Fibroblast of lung (primary cell): ENCODE data around the gene TPSG1. TPM values are rescaled to one million over a fixed set of nuclear protein-coding genes. Genes with fewer than 3 reads are reported as not detected.

Experiments
- DNase-seq, 2 donors: peaks; one replicate each; pipeline versions ENCODE4 v3.0.0 to v3.0.0-alpha.2; 2010; ENCODE audit warnings: low read depth in 2 of 2
- H2AFZ ChIP-seq: 2 replicates; pipeline ENCODE4 v1.5.1; 2012; ENCODE audit warnings: low read length, control low read depth, inconsistent platforms
- H3K27ac ChIP-seq: 2 replicates; pipeline ENCODE4 v1.5.1; 2011; ENCODE audit warnings: low read length, control low read depth; ENCODE audit not compliant: insufficient read depth
- H3K27me3 ChIP-seq: 2 replicates; pipeline ENCODE4 v1.5.1; 2011; ENCODE audit warnings: mild to moderate bottlenecking, low read length; ENCODE audit not compliant: control insufficient read depth, insufficient read depth
- H3K36me3 ChIP-seq: 2 replicates; pipeline ENCODE4 v1.5.1; 2011; ENCODE audit warnings: low read length; ENCODE audit not compliant: control insufficient read depth, insufficient read depth
- H3K4me1 ChIP-seq: 2 replicates; pipeline ENCODE4 v1.5.1; 2011; ENCODE audit warnings: low read length; ENCODE audit not compliant: control insufficient read depth, insufficient read depth; ENCODE audit errors: extremely low read depth
- H3K4me2 ChIP-seq: 2 replicates; pipeline ENCODE4 v1.5.1; 2011; ENCODE audit warnings: low read length, control low read depth; ENCODE audit not compliant: insufficient read depth; ENCODE audit errors: extremely low read depth
- H3K4me3 ChIP-seq, 4 experiments: fragments of 200-600 bp in 1 of 4; sonication (generic) in 1 of 4; replicated peaks in 1 of 4; 2 replicates each; pipeline ENCODE4 v1.5.1; 2011 to 2016; ENCODE audit warnings: low read length in 4 of 4, low read depth in 3 of 4, mild to moderate bottlenecking in 3 of 4, control low read depth in 2 of 4, inconsistent platforms in 1 of 4, mixed read lengths in 1 of 4; ENCODE audit not compliant: insufficient read depth in 1 of 4; ENCODE audit errors: control extremely low read depth in 1 of 4
- H3K79me2 ChIP-seq: 2 replicates; pipeline ENCODE4 v1.5.1; 2012; ENCODE audit warnings: mild to moderate bottlenecking, low read length, inconsistent platforms; ENCODE audit not compliant: control insufficient read depth, insufficient read depth
- H3K9ac ChIP-seq: 2 replicates; pipeline ENCODE4 v1.5.1; 2011; ENCODE audit warnings: mild to moderate bottlenecking, low read length, control low read depth; ENCODE audit not compliant: insufficient read depth
- H3K9me3 ChIP-seq: 2 replicates; pipeline ENCODE4 v1.5.1; 2012; ENCODE audit warnings: low read depth, low read length; ENCODE audit not compliant: control insufficient read depth, insufficient read depth
- H4K20me1 ChIP-seq: 2 replicates; pipeline ENCODE4 v1.5.1; 2011; ENCODE audit warnings: low read length; ENCODE audit not compliant: control insufficient read depth, insufficient read depth; ENCODE audit errors: extremely low read depth
- CTCF ChIP-seq, 2 donors: IDR thresholded peaks in 1 of 2; conservative IDR thresholded peaks in 1 of 2; 1 replicate in 1 of 2; 2 replicates in 1 of 2; pipeline ENCODE4 v1.5.1; 2011 to 2012; ENCODE audit warnings: low read length in 2 of 2, control low read depth in 1 of 2, inconsistent platforms in 1 of 2, low read depth in 1 of 2, mild to moderate bottlenecking in 1 of 2
- EZH2 ChIP-seq: IDR thresholded peaks from 2 replicates; pipeline ENCODE4 v1.5.1; 2012; ENCODE audit warnings: low read length, control low read depth, mild to moderate bottlenecking; ENCODE audit errors: missing control alignments
- polyA plus RNA-seq, 2 donors: library from polyadenylated mRNA; depleted of rRNA in 1 of 2; stranded (reverse) in 1 of 2; unstranded in 1 of 2; fragments of >200 nt; gene quantifications; 2 replicates each; pipeline ENCODE4 v1.2.1, GENCODE V29; 2011 to 2012; ENCODE audit warnings: missing spikeins in 1 of 2
- total RNA-seq: library from RNA; depleted of rRNA; stranded (reverse); fragments of >200 nt; gene quantifications from 2 replicates; pipeline ENCODE4 v1.2.1, GENCODE V29; 2014

The TPSG1 gene
- total and polyA plus RNA-seq, 2 donors (not counting 1 experiment from before 2014, with no cell fraction given), result not detected

DNA sequence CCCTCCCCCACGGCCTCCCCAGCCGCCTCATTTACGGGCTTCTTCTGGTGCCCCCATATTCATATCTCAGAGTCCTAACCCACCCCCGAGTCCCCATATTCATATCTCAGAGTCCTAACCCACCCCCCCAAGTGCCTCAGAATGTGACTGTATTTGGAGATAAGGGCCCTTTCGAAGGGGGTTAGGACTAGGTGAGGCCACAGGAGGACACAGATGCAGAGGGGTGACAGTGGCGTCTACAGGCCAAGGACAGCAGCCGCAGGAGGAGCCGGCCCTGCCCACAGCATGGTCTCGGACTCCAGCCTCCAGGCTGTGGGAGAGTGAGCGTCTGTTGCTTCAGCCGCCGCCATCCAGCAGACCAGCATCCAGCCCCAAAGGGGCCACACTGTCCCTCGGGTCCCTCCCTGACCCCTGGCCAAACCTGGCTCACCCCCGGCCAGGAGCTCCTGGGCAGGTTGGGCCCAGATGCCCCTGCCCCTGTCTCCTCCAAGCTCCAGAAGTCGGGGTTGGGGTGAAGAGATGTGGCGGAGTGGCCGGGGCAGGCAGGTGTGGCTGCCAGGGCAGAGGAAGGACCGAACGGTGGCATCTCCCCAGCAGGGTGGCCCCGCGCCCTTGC is 46.7 kb downstream of the TPSG1 start:
- no peak overlapping the region for H2AFZ ChIP-seq
- no peaks in the 10 kb centered on the region for H3K9me3 ChIP-seq
- no peaks in the 10 kb centered on the region for H3K27me3 ChIP-seq
- no peak overlapping the region for H3K4me2 ChIP-seq
- no peak for DNase-seq
- no peak overlapping the region for H3K9ac ChIP-seq
- TF ChIP-seq EZH2 (no peak), CTCF (conservative IDR thresholded peaks at IDR 0.05 in 1 of 2, IDR thresholded peaks at IDR 0.05 in 1 of 2; ENCODE audit: low read depth in 1 of 2, low read length in 2 of 2) (no peak)
- peaks cover 9% of the 10 kb centered on the region for H3K4me1 ChIP-seq
- no peaks in the 10 kb centered on the region for H3K36me3 ChIP-seq
- H3K79me2 ChIP-seq, result no peaks in the 10 kb centered on the region
- no peak overlapping the region for H3K4me3 ChIP-seq
- H4K20me1 ChIP-seq, result no peaks in the 10 kb centered on the region
- H3K27ac ChIP-seq, result no peak overlapping the region

DNA sequence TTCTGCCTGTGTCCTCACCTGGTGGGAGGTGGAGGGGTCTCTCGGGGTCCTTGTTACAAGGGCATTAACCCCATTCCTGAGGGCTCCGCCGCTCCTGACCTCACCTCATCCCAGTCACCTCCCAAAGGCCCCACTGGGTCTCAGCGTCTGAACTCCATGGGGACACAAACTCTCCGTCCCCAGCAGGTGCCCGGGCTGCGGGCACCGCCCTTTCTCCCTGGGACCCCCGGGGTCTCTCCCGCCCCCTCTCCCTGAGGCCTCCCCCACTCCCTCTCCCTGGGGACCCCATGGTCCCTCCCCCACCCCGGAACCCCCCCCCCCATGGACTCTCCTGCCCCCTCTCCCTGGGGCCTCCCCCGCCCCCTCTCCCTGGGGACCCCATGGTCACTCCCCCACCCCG is 47.3 kb downstream of the TPSG1 start:
- Histone ChIP-seq H4K20me1 (no peaks in the 10 kb centered on the region), H2AFZ (no peak overlapping the region), H3K36me3 (no peaks in the 10 kb centered on the region), H3K9ac (no peak overlapping the region), H3K27ac (no peak overlapping the region), H3K27me3 (no peaks in the 10 kb centered on the region), H3K4me3 (no peak overlapping the region), H3K79me2 (no peaks in the 10 kb centered on the region), H3K4me1 (peaks cover 7% of the 10 kb centered on the region), H3K9me3 (no peaks in the 10 kb centered on the region), H3K4me2 (no peak overlapping the region)
- no peak for DNase-seq
- TF ChIP-seq CTCF (conservative IDR thresholded peaks at IDR 0.05 in 1 of 2, IDR thresholded peaks at IDR 0.05 in 1 of 2; ENCODE audit: low read depth in 1 of 2, low read length in 2 of 2) (no peak), EZH2 (no peak)

DNA sequence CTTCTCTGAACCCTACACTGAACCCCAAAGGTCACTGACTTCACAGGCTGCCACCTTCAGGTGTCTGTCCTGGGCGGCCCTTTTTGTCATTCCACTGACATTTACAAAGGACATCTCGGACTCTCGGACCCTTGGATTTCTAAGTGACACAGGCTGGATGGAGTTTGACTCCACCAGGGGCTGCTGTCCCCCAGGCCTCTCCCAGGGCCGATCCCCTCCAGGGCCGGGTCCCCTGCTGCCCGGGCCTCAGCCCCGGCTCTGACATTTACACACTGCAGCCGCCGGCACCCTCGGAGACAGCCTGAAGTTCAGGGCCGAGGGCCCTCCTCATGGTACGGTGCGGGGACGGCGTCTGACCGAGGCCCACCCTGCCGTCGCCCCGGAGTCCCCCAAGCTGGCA is 48.0 kb downstream of the TPSG1 start:
- Histone ChIP-seq H3K27ac (no peak overlapping the region), H3K9ac (no peak overlapping the region), H3K4me3 (no peak overlapping the region), H3K79me2 (no peaks in the 10 kb centered on the region), H3K36me3 (no peaks in the 10 kb centered on the region), H2AFZ (no peak overlapping the region), H3K4me2 (no peak overlapping the region), H4K20me1 (no peaks in the 10 kb centered on the region), H3K4me1 (peaks cover 4% of the 10 kb centered on the region), H3K9me3 (no peaks in the 10 kb centered on the region), H3K27me3 (no peaks in the 10 kb centered on the region)
- no peak for DNase-seq
- no peak for TF ChIP-seq CTCF (conservative IDR thresholded peaks at IDR 0.05 in 1 of 2, IDR thresholded peaks at IDR 0.05 in 1 of 2; ENCODE audit: low read depth in 1 of 2, low read length in 2 of 2)
- no peak for TF ChIP-seq EZH2
